GM10847 (cell line): Measurements from ENCODE around the gene CFAP61.

Source experiments
- POLR2A ChIP-seq: IDR thresholded peaks from 2 replicates; pipeline ENCODE4 v1.6.1; 2011; ENCODE audit not compliant: insufficient read length; ENCODE audit errors: extremely low read depth

Gene CFAP61

DNA sequence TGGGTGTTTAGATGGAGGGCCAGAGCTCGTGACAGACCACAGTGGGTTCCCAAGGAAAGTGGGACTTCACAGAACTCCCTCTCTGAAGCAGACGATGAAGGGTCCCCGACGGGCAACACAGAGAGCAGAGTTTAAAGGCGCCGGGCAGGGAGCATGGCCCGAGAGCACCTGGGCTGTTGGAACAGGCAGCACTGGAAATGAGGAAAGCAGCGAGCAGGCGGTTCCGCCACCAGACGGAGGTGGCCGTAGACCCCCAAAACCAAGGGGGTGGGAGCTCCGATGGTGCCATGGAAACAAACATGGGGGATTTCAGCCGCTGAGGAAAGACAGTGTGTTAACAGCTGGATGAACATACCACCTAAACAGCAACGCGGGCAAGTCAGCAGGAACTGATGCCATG lies 288.1 kb downstream of the CFAP61 start:
- no peak for TF ChIP-seq POLR2A

DNA sequence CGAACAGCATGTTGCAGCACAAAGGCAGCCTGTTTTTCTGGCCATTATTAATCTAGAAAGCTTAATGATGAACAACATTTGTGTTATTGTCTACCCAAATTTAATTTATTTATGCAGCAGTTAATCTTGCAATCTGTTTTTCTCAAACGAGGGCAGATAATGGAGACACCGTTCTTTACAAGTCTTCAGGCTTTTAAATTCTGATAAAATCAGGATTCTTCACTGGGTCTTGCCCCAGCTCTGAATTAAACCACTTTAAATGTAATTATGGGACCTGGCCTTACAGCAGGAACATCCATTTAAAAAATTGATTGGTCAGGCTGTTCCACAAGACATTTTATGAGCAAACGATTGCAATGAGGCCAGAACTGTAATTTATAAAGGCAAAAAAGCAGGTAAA lies 289.0 kb downstream of the CFAP61 start:
- no peak for TF ChIP-seq POLR2A

DNA sequence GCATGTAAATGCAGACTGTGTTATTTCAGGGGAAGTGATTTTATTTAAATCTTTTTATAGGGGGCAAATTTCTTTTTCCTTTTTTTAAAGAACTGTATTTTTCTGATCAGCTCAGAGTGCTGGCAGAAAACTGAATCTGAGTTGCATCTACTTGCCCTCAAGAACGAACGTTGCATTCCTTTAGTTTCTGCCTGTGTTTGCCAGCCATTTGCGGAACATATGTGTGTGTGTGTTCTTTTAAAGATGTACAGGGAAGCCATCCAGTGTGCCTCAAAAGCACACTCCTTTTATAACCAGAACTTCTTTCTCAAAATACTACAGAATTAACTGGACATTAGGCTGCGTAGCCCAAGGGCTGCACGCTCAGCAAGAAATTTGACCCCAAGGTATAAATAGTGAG lies 289.7 kb downstream of the CFAP61 start:
- TF ChIP-seq POLR2A, result no peak

DNA sequence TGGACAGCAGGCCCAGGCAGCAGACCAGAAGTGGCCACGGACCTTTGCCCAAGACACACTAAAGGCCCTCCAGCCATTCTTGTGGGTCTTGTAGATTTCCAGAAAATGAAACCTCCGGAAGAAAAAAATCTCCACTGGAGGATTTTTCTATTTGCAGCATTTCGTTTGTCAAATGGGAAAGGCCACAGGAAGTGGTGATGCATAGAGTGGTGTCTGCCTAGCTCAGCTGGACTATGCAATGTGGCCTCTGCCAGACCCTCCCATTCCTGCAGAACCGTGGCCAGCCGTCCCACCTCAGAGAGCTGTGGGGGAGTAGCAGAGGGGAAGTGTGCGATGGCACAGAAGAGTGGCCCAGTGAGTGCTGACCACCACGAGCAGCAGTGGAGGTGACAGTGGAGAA lies 291.6 kb downstream of the CFAP61 start:
- TF ChIP-seq POLR2A, result no peak

DNA sequence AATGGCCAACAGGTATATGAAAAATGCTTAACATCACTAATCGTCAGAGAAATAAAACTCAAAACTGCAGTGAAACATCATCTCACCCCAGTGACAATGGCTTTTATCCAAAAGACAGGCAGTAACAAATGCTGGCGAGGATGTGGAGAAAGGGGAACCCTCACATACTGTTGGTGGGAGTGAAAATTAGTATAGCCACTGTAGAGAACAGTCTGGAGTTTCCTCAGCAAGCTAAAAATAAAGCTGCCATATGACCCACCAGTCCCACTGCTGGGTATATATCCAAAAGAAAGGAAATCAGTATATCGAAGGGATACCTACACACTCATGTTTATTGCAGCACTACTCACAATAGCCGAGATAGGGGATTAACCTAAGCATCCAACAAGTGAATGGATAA lies 292.1 kb downstream of the CFAP61 start:
- no peak for TF ChIP-seq POLR2A

DNA sequence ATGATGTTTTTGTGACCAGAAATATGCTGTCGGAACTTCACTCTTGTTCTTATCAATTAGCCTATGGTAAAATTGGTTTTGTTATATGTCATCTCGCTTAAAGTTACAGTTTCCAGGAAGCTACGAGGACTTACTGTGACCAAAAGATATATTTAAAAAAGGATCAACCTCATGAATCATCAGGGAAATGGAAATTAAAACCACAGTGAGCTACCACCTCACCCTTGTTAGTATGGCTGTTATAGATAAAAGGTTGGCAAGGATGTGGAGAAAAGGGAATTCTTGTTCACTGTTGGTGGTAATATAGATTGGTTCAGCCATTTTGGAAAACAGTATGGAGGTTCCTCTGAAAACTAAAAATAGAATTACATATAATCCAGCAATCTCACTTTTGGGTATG lies 301.2 kb downstream of the CFAP61 start:
- no peak for TF ChIP-seq POLR2A

DNA sequence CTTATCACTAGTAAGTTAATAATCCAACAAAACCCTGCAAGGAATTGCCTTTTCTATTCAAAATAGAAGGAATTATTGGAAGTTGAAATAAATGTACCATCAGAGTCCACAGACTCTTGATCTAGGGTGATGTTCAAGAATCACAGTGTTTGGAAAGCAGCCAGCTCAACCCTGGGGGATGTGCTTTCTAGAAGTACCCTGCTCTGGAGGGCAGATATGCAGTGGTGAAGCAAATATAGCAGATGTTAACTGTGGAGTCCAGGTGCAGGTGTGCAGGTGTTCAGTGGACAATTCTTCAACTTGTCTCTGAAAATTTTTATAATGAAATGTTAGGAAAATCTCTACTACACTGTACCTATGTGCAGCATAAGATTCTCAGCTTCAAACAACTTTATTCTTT lies 306.5 kb downstream of the CFAP61 start:
- TF ChIP-seq POLR2A, result no peak

DNA sequence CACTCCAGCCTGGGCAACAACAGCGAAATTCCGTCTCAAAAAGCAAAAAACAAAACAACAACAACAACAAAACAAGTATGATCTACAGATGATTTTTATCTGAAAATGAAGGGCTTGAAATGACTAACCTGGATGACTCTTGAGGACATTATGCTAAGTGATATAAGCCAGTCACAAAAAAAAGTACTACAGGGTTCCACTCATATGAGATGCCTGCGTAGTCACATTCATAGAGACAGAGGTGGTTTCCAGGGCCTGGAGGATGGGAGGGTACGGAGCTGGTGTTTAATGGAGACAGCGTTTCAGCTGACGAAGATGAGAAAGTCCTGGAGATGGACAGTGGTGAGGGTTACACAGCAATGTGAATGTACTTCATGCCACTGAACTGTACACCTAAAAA lies 307.3 kb downstream of the CFAP61 start:
- TF ChIP-seq POLR2A, result no peak

DNA sequence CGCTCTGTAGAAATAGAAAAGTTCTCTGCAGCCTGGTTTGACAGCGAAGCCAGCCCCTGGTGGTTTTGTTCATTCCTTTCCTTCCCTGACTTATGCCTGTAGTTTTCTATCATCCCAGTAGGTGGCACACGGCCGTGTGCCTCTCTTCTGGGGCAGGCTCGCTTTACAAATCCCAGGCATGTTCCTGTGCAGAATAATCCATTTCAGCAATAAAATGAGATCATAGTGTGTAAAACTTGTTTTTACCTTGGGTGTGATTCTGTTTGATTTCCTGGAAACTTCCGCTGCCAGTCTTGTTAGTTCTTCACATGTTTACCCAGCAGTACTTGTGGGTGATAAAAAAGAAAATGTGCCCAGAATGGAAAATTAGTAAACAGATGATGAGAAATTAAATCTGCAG lies 308.1 kb downstream of the CFAP61 start:
- no peak for TF ChIP-seq POLR2A

DNA sequence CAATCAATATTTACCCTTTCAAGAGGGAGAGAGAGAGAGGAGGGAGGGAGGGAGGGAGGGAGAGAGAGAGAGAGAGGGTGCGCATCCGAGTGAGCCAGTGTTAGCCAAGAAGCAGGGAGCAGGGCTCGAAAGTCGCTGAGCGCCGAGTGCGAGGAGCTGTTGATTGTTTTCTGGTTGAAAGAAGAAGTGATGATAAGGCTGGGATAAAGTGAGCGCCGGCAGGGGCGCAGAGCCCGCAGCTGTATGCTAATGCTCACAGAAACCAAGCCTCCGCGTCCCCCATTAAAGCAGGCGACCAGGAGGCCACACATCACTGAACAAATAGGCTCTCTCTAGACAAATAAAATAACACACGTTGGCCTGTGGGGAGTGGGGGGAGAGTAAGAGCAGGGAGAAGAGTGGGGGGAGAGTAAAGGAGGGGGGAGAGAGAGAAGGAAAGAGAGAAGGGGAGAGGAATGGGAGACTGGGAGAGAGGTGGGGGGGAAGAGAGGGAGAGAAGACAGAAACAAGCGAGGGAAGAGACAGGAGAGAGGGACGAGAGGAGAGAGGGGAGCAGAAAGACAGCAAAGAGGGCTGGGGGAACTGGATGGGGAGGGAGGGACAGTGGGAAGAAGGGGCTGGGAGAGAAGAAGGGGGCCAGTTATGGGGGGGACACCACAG lies 310.6 kb downstream of the CFAP61 start:
- TF ChIP-seq POLR2A, result no peak

DNA sequence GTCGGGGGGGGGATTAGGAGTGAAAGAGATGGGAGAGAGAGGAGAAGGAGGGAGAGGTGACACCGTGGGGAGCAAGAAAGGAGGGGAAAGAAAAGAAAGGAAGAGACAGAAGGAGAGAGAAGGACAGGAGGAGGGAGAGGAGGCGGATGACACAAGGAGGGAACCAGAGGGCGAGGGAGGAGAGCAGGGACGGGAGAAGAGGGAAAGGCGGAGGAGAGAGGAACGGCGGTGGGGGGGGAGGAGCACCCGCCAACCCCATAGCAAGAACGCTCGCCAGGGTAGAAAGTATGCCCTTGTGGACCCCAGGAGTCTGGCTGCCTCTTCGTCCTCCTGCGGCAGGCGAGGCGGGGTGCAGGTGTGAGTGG lies 311.1 kb downstream of the CFAP61 start:
- no peak for TF ChIP-seq POLR2A

DNA sequence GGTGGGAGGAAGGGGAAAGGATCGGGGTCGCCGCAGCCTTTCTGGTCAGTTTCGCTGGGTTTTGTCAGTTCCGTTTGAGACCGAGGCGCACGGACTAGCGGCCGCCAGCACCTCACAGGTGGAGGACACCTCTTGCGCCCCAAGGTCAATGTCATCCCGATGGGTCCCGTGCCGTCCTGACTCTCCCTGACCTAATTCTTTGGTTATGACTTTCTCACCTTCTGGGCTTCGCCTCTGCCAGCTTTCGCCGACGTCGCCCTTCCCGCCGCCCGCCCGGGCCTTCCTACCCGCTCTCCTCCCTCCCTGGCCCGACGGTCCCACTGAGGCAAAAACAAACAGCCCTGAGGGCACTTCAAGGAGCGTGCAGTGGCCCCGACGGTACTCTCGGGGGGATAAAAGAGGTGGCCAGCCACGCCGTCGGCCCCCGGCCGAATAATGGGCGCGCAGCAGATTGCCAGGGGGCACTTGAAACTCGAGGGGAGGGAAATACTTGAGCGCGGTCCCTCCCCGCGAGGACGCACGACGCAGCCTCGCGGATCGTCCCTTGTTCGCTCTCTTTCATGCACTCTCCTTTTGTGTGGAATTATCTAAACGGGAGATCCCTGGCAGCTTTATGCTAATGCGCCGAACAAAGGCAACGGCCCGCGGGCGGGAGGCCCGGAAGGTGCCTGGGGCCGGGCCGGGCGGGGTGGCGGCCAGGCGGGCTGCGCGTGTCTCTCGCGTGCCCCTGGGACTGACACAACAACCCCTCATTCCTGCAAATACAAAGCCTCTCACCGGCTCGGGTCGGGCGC lies 311.7 kb downstream of the CFAP61 start:
- TF ChIP-seq POLR2A, result no peak

DNA sequence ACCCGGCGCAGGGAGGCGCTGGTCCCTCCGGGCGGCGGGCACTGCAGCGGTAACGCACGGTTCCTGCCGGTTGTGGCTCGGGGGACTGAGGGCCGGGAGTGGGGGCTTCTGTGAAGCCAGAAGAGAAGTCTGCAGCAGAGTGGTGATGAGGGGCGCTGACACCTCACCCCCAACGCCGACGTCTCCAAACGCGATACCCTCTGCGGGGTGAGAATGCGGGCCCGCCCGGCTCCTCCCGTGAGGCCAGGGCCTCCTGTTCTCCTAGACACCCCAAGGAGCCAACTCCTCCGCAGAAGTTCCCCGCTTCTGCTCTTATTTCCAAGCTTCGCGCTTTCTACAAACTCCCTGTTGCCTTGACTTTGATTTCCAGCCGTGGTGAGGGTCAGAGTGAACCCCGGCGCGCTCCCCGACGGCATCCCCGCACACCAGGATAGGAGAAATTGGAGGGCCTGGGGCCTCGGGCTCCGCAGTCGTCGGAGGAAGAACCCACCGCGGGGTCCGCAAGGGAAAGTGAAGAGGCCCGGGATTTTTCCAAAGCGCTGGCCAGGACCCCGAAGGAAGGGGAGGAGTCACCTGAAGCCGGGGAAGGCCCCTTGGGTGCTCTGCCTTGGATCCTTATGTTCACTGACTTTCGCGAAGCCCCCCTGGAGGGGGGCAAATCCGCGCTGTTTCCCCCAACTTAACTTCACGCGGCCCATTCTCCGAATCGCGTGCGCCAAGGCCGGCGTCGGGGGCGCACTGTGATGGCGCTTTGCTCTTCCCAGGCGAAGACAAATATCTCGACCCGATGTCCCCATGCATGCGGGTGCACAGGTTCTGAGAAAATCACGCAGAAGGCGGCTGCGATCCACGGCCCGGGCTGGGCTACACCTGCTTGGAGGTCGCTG lies 312.5 kb downstream of the CFAP61 start:
- no peak for TF ChIP-seq POLR2A

DNA sequence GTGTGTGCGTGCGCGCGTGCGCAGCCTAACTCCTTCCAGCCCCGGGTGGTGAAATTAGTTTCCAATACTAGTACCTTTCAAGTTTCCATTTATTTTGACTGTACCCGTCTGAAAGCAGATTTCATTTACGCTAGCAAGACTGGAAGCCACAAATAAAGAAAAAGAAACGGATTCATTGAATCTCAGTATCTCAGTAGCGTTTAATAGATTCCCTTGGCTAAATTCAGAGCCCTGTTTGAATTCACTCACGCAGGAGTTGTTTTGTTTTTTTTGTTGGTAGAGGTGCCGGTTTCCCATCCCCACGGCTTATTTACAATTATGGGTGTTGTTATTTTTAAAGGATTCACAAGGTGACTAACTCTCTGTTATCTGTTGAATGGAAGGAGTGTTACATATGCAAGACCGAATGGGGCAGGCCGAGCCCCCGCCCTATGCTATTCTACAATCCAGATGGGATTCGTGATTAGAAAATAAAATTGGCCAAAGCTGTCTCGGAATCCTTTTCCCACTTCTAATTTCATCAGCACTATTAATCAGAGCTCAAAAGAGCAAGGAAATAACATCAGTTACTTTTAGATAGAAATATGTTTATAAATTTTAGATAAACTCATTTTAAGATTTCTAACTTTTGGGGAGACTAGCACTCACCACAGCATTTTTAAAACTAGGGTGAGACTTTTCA lies 313.3 kb downstream of the CFAP61 start:
- no peak for TF ChIP-seq POLR2A

DNA sequence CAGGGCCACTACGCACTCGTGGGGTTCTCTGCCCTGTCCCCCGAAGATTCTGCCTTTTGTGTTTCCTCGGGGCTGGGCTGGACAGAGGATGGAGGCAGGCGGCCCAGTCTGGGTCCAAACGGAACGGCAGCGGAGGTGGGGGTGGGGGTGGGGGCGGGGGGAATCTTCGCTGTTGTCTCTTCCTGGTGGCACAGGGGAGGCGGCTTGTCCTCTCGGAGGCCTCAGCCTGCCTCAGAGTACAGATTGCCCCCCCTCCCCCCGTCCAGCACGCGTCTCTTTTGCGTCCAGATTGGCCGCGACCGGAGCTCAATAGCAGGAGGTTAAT lies 314.2 kb downstream of the CFAP61 start:
- no peak for TF ChIP-seq POLR2A
